Body of pancreas (tissue), 4 donors: ENCODE data around the gene MRPS7. TPM values are rescaled to one million over a fixed set of nuclear protein-coding genes. Genes with fewer than 3 reads are reported as not detected.
"Not testable (repeated sequence)": the region's sequence is repeated elsewhere in the genome, so short reads cannot be mapped to it uniquely, and the experiment has no call there.

Source experiments
- ATAC-seq: fragments of 150-250 bp; one replicate; pipeline ENCODE4 v1.9.1; 2016
- DNase-seq, 4 donors: peaks; one replicate each; pipeline ENCODE4 v3.0.0-alpha.2; 2019
- H3K27ac ChIP-seq, 4 donors: fragments of 200-600 bp; sonication (generic); 1 replicate in 3 of 4; 2 replicates in 1 of 4; pipeline versions ENCODE4 v1.5.1 to v1.6.1; 2016 to 2019; ENCODE audit warnings: mild to moderate bottlenecking in 1 of 4, mixed read lengths in 1 of 4, moderate library complexity in 1 of 4
- H3K27me3 ChIP-seq, 2 donors: fragments of 200-600 bp; sonication (generic); one replicate each; pipeline ENCODE4 v1.6.0; 2016; ENCODE audit warnings: mild to moderate bottlenecking in 1 of 2
- H3K36me3 ChIP-seq, 2 donors: fragments of 200-600 bp; sonication (generic); replicated peaks in 1 of 2; 2 replicates each; pipeline ENCODE4 v1.5.1; 2016; ENCODE audit warnings: low read depth in 2 of 2; ENCODE audit not compliant: insufficient read depth in 1 of 2
- H3K4me1 ChIP-seq: fragments of 200-600 bp; sonication (generic); one replicate; pipeline ENCODE4 v1.6.0; 2016
- H3K4me3 ChIP-seq, 2 donors: fragments of 200-600 bp; sonication (generic); 1 replicate in 1 of 2; 2 replicates in 1 of 2; pipeline ENCODE4 v1.5.1; 2016 to 2019
- H3K9me3 ChIP-seq, 3 donors: fragments of 200-600 bp; sonication (generic); 1 replicate in 2 of 3; 2 replicates in 1 of 3; pipeline ENCODE4 v1.5.1; 2016
- POLR2A ChIP-seq, 3 donors: fragments of 450-650 bp; IDR thresholded peaks; one replicate each; pipeline ENCODE4 v1.6.1; 2016; ENCODE audit warnings: antibody characterized with exemption in 3 of 3, mild to moderate bottlenecking in 2 of 3
- WGBS, 2 donors: methylation state at CpG; one replicate each; pipeline ENCODE4 v1.1.5; 2017; 5-methylcytosine and 5-hydroxymethylcytosine counted together
- intact Hi-C: fragments of 100-400 bp; cut with DNase I; formaldehyde crosslinking; loops from one replicate; pipeline ENCODE4 v1.15.1; 2023
- total RNA-seq, 2 donors: library from RNA; depleted of rRNA; stranded (reverse); fragments of >200 nt; gene quantifications; one replicate each; pipeline ENCODE4 v1.1.0, GENCODE V29; 2016
- TF ChIP-seq, protein P1 (sequence below), 7 experiments: fragments of 450-650 bp in 4 of 7; fragments of 200-600 bp in 3 of 7; sonication (generic) in 3 of 7; IDR thresholded peaks; one replicate each; pipeline ENCODE4 v1.5.1; 2016 to 2019; ENCODE audit warnings: antibody characterized with exemption in 7 of 7

The MRPS7 gene
- total RNA-seq, 2 donors from 2014 or later, result 13.7 to 25.4 TPM

DNA sequence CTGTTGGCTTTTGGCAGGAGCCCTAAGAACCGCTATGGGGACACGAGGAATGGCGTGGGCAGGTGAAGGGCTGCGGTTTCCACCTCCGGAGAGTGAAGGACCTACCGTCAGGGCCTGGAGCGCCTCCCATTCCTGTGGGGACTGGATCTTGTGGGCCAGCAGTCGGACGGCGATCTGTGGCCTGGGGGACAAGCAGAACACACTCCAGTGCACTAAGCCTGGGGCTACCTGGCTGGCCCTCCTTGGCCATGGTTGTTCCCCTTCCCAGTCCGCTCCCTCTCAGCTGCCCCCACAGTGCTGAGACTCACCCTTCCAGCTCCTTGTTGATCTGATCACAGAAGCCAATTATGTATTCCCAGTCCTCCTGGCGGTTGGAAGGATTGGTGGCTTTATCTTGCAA lies 15.3 kb upstream of the MRPS7 start:
- Histone ChIP-seq H3K27me3 (no peaks in the 10 kb centered on the region), H3K4me1 (no peaks in the 10 kb centered on the region), H3K36me3 (peaks cover 11 to 33% of the 10 kb centered on the region in 2 donors), H3K27ac (no peak overlapping the region), H3K4me3 (no peak overlapping the region), H3K9me3 (no peaks in the 10 kb centered on the region)
- intact Hi-C loops, result no loop called here
- WGBS, 2 donors, result 89 to 96% methylated on average over 12 of the region's 12 CpGs
- ATAC-seq (no peak), DNase-seq (no peak)
- TF ChIP-seq, protein P1, sequence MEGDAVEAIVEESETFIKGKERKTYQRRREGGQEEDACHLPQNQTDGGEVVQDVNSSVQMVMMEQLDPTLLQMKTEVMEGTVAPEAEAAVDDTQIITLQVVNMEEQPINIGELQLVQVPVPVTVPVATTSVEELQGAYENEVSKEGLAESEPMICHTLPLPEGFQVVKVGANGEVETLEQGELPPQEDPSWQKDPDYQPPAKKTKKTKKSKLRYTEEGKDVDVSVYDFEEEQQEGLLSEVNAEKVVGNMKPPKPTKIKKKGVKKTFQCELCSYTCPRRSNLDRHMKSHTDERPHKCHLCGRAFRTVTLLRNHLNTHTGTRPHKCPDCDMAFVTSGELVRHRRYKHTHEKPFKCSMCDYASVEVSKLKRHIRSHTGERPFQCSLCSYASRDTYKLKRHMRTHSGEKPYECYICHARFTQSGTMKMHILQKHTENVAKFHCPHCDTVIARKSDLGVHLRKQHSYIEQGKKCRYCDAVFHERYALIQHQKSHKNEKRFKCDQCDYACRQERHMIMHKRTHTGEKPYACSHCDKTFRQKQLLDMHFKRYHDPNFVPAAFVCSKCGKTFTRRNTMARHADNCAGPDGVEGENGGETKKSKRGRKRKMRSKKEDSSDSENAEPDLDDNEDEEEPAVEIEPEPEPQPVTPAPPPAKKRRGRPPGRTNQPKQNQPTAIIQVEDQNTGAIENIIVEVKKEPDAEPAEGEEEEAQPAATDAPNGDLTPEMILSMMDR (IDR thresholded peaks at IDR 0.05), result no peak
- no peak for TF ChIP-seq POLR2A (IDR thresholded peaks at IDR 0.05)

DNA sequence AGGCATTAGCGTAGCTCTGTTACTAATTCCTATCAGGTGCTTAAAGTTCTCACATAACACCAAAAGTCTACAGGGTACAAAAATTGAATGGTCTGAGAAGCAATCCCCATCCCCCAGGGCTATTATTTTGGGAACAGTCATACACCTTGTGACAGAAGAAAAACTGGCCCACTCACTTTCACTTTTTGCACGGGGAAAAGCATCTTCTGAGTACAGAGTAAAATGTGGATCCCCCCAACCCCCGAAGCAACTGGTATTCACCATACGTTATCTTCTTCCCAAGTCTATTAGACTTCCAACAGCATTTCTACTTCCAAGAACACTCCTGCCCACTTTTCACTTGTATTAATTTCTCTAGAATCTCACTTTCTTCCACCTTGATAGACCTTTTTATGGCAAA lies 12.1 kb upstream of the MRPS7 start:
- TF ChIP-seq POLR2A (IDR thresholded peaks at IDR 0.05), result no peak
- TF ChIP-seq, protein P1 (IDR thresholded peaks at IDR 0.05), result no peak
- intact Hi-C loops, result no loop called here
- H3K4me3 ChIP-seq, result no peak overlapping the region
- DNase-seq, result no peak
- no peaks in the 10 kb centered on the region for H3K4me1 ChIP-seq
- no peaks in the 10 kb centered on the region for H3K9me3 ChIP-seq
- no peaks in the 10 kb centered on the region for H3K27me3 ChIP-seq
- peaks cover 0 to 9% of the 10 kb centered on the region in 2 donors for H3K36me3 ChIP-seq
- WGBS, 2 donors, result 74 to 84% methylated on average over 4 of the region's 4 CpGs
- no peak overlapping the region for H3K27ac ChIP-seq
- ATAC-seq, result no peak

DNA sequence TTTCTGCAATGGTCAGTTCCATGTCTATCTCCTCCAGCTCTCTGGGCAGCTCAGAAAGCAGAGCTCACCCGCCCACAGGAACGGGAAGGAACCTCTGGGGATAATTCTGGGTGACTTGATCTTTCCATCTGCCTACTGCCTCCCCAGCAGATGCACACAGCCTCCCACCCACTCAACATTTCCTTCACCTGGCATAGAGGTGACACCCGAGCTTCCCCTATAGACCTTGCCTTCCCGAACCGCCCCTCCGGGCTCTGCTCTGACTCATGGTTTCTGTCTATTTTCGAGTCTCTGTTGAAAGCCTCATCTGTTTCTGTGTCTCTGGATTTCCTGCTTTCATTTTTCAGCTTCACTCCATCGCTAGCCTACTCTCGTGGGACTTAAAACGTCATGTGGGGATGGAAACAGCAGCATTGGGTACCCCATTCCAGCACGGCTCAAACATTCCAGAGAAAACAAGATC lies 11.6 kb upstream of the MRPS7 start:
- 70 to 79% methylated on average over 11 of the region's 11 CpGs for WGBS, 2 donors
- DNase-seq (no peak), ATAC-seq (no peak)
- Histone ChIP-seq H3K36me3 (peaks cover 0 to 5% of the 10 kb centered on the region in 2 donors), H3K27me3 (no peaks in the 10 kb centered on the region), H3K27ac (peak overlapping the region in 1 of 4 donors; percentile 39), H3K4me1 (no peaks in the 10 kb centered on the region), H3K4me3 (no peak overlapping the region), H3K9me3 (no peaks in the 10 kb centered on the region)
- intact Hi-C loops, result no loop called here
- no peak for TF ChIP-seq POLR2A (IDR thresholded peaks at IDR 0.05)
- TF ChIP-seq, protein P1 (IDR thresholded peaks at IDR 0.05), result no peak

DNA sequence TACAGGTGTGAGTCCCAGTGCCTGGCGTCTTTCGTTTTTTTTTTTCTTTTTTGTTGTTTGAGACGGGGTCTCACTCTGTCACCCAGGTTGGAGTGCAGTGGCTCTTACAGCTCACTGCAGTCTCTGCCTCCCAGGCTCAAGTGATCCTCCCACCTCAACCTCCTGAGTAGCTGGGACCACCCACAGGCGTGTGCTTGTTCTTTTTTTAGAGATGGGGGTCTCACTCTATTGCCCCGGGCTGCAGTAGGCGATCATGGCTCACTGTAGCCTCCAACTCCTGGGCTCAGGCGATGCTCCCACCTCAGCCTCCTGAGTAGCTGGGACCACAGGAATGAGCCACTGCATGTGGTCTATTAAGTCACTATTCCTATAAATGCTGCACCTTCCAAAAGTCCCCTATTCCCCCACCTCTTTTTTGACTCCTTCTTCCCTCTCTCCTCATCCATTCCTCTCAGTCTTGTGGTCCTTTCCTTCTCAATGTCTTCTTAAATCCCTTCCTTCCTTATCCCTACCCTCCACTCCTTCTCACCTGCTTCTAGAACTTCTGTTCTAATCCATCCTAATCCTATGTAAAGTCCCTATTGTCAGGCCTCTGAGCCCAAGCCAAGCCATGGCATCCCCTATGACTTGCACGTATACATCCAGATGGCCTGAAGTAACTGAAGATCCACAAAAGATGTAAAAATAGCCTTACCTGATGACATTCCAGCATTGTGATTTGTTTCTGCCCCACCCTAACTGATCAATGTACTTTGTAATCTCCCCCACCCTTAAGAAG lies 9.5 kb upstream of the MRPS7 start:
- Histone ChIP-seq H3K4me3 (no peak overlapping the region), H3K9me3 (no peaks in the 10 kb centered on the region), H3K27me3 (no peaks in the 10 kb centered on the region), H3K27ac (no peak overlapping the region), H3K36me3 (no peaks in the 10 kb centered on the region), H3K4me1 (no peaks in the 10 kb centered on the region)
- intact Hi-C loops, result no loop called here
- WGBS, 2 donors, result 87 to 91% methylated on average over 8 of the region's 8 CpGs
- TF ChIP-seq, protein P1 (IDR thresholded peaks at IDR 0.05), result no peak
- TF ChIP-seq POLR2A (IDR thresholded peaks at IDR 0.05), result no peak
- no peak for DNase-seq
- ATAC-seq, result no peak

DNA sequence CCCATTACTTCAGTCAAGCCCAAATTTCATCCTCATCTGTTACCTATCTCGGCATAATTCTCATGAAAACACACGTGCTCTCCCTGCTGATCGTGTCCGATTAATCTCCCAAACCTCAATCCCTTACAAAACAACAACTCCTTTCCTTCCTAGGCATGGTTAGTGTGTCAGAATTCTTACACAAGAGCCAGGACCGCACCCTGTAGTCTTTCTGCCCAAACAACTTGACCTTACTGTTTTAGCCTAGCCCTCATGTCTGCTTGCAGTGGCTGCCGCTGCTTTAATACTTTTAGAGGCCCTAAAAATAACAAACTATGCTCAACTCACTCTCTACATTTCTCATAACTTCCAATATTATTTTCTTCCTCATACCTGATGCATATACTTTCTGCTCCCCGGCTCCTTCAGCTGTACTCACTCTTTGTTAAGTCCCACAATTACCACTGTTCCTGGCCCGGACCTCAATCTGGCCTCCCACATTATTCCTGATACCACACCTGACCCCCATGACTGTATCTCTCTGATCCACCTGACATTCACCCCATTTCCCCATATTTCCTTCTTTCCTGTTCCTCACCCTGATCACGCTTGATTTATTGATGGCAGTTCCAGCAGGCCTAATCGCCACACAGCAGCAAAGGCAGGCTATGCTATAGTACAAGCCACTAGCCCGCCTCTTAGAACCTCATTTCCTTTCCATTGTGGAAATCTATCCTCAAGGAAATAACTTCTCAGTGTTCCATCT lies 5.6 kb upstream of the MRPS7 start:
- H3K27ac ChIP-seq, H3K27me3 ChIP-seq, intact Hi-C loops: not testable (repeated sequence)

DNA sequence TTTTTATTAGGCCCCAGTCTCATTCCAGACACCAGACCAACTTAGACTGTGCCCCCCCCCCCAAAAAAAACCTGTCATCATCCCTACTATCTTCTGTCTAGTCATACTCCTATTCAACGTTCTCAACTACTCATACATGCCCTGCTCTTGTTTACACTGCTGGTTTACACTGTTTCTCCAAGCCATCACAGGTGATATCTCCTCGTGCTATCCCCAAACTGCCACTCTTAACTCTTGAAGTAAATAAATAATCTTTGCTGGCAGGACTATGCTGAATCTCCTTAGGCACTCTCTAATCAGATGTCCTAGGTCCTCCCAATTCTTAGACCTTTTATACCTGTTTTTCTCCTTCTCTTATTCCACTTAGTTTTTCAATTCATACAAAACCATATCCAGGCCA lies 4.5 kb upstream of the MRPS7 start:
- H3K4me1 ChIP-seq, result peaks cover 18% of the 10 kb centered on the region
- H3K27ac ChIP-seq, H3K4me3 ChIP-seq, H3K27me3 ChIP-seq, DNase-seq, H3K36me3 ChIP-seq, ATAC-seq, H3K9me3 ChIP-seq, intact Hi-C loops: not testable (repeated sequence)
- WGBS, 2 donors, result 32 to 38% methylated on average over 2 of the region's 2 CpGs

More for the DNA sequence above, 5.6 kb upstream of the MRPS7 start:
- not testable (repeated sequence) for ATAC-seq, DNase-seq, H3K4me3 ChIP-seq, H3K9me3 ChIP-seq, H3K36me3 ChIP-seq
- WGBS, 2 donors, result 76 to 79% methylated on average over 10 to 11 of the region's 11 CpGs
- H3K4me1 ChIP-seq, result peaks cover 17% of the 10 kb centered on the region
